Cerebellar cortex (tissue), 1 donor: ENCODE data around the gene TAF3.
A peak's percentile ranks its signal among the peaks of the same experiment; 100 is the strongest.

Experiments
- DNase-seq: peaks from one replicate; pipeline ENCODE4 v3.0.0-alpha.2; 2015; ENCODE audit warnings: low spot score

TAF3 gene

GRCh38 chr10:8048281-8049008 is 230.1 kb downstream of the TAF3 start:
- DNase-seq, result no peak

- no peak for DNase-seq
Measured at GRCh38 chr10:8049045-8049864, 230.9 kb downstream of the TAF3 start.

GRCh38 chr10:8049865-8050555 is 231.7 kb downstream of the TAF3 start:
- DNase-seq, result no peak

- no peak for DNase-seq
Measured at GRCh38 chr10:8050556-8051108, 232.3 kb downstream of the TAF3 start.

- DNase-seq, result no peak
Measured at GRCh38 chr10:8051109-8051821, 233.0 kb downstream of the TAF3 start.

GRCh38 chr10:8051851-8052257 is 233.5 kb downstream of the TAF3 start:
- DNase-seq, result no peak

GRCh38 chr10:8052341-8052955 is 234.1 kb downstream of the TAF3 start:
- DNase-seq, result no peak

GRCh38 chr10:8052956-8053445 is 234.7 kb downstream of the TAF3 start:
- no peak for DNase-seq

- DNase-seq, result peak; percentile 54
Measured at GRCh38 chr10:8053446-8054243, 235.3 kb downstream of the TAF3 start.

GRCh38 chr10:8054244-8054493 is 235.9 kb downstream of the TAF3 start:
- DNase-seq, result no peak

GRCh38 chr10:8054494-8055407 is 236.4 kb downstream of the TAF3 start, which contains the start of gene GATA3:
GATA3 (plus strand) TSS chr10:8054688; CDS start chr10:8055656, 968 bp downstream.
- no peak for DNase-seq

- no peak for DNase-seq
Measured at GRCh38 chr10:8055420-8056349, 237.4 kb downstream of the TAF3 start.

- no peak for DNase-seq
Measured at GRCh38 chr10:8056378-8056777, 238.1 kb downstream of the TAF3 start.

GRCh38 chr10:8056871-8057331 is 238.6 kb downstream of the TAF3 start:
- no peak for DNase-seq

- DNase-seq, result no peak
Measured at GRCh38 chr10:8057636-8058273, 239.4 kb downstream of the TAF3 start.

GRCh38 chr10:8058274-8059111 is 240.2 kb downstream of the TAF3 start:
- no peak for DNase-seq
